Stimulated activated CD8-positive, alpha-beta memory T cell treated with anti-CD3 and anti-CD28 coated beads, Interleukin-15, amount 100 ng/mL, for 48 hours (primary cell): ENCODE measurements around the gene GSDME.

Source experiments
- DNase-seq, 2 donors: peaks; one replicate each; pipeline ENCODE4 v3.0.0-alpha.2; 2020; ENCODE audit warnings: low read depth in 2 of 2

The GSDME gene

DNA sequence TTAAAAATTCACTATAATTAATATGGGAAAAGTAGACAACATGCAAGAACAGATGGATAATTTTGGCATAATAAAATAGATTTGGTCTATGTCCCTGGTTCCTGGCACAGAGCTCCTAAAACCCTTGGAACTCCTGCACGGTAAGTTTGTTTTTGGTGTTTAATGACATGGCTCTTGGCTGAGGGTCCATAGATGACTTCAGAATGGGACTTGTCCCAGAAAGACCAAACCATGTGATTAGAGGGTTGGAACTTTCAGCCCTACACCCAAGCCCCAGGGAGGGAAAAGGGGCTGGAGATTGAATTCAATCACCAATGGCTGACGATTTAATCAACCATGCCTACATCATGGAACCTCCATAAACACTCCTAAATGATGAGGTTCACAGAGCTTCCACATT is 12.6 kb upstream of the GSDME start:
- no peak for DNase-seq

DNA sequence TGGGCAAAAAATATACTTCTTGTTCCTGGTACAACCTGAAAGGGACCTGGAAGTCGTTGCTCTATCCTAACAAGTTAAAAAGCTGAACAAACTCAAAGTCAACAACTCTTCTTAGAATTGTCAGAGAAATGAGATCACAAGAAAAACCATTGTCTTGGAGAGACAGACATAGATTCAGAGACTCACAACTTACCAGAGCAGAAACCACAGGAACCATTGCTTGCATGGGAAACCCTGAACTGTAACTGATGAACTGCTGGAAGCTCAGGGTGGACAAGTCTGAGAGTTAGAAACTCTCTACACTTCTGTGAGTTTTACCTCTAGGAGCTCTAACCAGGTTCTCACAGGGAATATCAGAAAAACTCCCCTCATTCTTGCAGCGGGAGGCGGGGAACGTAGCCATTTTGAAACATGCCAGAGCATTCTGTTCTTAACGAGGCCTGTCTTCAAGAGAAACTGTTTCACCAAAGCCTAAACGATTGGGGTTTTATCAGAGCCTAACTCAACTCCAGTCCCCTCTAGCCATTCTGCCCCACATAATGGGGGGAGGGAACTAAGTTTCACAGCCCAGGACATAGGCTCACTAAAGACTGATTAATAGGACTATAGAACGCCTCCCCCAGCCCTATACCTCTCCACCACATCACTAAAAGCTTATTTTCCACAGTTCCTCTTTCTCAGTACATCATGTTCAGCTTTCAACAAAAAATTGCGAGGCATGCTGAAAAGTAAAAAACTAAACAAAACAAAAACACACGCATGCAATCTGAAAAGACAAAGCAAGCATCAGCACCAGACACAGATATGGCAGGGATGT is 12.0 kb upstream of the GSDME start:
- DNase-seq, result no peak

DNA sequence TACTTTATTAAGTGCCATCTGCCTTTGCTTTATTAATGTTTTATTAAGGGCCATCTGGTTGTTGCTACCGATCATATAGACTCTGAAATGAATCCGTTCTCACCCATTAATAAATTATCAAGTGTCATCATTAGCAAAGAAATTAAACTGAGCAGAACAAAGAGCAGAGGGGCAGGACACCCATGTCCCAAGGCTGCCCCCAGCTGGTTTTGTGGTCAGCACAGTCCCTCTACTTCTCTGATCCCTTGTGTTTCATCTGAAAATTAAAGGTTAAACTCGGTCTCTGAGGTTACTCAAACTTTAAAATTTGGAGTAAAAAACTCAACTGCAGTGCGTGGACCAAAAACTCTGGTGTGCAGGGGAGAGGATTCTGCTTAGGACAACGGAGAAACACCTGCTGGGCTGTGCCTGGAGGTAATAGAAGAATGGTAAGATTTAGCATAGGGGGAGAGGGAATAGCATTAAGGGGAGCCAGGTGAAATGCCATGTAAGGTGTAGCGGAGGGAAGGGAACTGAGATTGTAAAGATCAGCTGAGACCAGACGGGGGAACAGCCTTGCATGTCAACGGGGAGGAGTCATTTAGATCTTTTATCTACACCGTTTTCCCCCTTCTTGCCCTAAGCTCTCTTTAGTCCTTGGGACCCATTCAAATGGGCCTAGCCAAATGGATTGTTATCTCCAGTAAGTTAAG is 10.8 kb upstream of the GSDME start:
- DNase-seq, result no peak

DNA sequence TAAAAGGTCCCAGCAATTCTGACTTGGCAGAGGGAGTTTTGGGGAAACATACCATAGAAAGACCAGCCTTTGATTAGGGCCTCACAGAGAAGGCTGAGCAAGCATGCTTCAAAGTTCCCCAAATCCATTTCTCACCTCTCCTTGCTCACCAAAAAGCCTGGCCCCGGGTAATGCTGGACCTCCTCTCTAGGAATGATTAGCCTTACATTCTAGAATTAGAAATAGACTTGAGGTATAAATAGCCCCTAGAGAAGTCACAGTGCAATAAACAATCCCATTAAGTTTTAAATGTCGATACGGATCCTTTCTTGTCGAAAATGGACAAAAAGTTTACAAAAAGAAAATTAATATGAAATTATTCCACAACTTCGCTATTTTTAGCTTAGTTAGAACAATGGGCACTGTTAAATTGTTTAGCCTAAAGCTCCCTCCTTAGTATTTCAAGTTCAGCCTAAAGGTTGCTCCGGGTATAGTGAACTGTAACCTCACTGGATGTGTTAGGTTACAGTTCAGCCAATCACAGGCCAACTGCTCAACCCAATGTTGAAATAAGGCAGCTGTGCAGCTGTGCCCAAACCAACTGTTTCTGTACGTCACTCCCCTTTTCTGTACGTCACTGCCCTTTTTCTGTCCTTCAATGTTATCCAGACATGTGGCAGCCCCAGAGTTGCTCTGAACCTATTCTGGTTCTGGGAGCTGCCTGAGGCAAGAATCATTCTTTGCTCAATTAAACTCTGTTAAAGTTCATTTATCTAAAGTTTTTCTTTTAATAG is 7.9 kb upstream of the GSDME start:
- DNase-seq, result no peak

DNA sequence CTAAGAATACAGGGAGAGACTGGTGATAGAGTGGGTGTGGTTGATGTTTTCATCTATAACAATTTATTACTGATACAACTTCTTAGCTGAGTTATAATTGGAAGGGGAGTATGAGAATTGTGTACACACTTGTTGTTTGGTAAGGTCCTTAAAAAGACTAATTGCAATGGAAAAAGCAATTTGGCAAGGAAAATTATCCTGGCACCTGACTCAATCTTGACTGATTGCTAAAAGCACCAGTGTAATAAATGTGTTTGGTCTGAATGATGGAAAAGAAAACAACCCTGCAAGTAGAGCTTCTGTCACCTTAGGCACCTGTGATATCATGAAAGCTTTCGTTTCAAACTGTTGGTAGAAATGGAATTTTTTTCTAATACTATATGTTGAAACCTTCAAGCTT is 6.7 kb upstream of the GSDME start:
- no peak for DNase-seq

DNA sequence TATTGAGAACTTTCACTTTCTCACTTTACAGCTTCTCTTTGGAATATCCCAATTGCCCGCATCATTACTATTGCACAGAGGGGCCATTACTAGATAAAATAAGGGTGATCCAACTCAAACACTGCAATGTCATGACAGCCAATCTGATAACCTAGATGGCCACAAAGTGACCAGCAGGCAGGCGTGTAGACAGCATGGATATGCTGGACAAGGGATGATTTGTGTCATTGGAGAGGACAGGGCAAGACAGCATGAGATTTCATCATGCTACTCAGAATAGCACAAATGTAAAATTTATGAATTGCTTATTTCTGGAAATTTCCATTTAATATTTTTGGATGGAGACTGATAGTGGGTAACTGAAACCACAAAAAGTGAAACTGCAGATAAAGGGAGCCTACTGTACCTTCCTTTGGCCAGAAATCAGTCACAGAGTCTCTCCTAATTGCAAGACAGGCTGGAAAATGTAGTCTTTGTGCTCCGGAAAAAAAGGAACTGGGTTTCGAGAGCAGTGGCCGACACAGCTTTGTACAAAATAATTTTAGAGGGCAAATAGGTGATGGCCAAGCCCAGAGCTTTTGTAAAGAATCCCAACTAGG is 6.1 kb upstream of the GSDME start:
- no peak for DNase-seq

DNA sequence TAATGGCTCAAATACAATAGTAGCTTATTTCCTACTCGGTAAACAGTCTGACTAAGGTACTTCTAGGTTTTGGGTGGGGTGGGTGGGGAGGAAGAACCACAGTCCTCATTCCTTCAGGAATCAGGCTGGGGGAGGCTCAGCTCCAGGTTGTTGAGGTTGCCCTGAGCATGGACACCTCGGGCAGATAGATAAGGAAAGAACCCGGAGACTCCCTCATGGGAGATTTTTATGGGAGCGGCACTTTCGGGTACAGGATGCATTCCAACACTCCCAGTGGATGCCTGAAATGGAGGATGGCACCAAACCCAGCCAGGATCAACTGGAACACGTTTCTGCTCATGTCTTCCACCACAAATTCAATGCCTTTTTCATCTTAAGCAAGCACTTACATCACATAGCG is 5.5 kb upstream of the GSDME start:
- DNase-seq, result no peak

DNA sequence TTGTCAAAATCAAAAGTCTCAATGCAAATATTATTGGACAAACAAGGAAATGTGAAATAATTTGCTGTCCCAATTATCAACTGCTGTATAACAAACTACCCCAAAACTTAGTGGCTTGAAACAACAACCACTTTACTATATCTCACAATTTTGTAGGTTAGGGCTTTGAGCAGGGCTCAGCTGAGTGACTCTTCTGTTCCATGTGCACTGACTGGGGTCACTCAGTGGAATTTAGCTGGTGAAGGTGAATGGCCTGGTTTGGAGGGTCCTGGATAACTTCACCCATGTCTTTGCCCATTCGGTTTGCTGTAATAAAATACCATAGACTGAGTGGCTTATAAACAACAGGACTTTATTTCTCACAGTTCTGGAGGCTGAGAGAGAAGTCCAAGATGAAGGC is 3.7 kb upstream of the GSDME start:
- DNase-seq, result no peak

DNA sequence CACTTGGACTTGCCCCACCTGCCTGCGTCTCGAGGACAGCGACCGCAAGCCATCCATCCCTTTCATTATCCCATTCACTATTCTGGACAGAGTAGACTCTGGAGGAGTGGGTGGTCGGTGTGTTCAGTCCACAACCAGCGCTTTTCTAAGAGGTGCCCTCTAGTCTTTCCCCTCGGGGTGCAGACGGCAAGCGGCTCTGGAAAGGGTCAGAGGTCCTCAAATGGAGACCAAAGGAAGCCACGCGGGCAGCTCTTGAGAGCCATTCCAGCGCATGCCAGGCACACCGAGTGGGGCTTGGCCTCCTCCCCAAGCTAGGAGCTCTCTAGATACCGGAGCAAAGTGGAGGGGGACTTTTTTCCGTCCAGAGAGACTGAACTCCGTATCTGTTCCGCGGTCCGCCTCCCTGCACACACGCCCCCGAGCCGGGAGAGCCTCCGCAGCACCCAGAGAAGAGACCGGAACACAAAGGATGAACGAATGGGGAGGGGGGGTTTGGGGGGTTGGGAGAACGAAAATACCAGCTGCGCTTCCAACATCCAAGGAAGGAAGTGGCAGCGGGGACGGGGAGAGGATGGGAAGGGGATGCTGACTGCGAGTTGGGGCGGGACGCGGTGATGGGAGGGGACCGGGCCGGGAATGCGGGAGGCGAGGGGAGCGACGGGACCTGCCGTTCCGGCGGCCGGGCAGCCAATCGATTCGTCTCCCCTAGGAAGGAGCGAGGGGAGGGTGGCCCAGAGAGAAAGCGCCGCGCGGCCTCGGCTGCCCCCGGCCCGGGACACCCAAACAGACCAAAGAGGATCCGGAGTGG is 515 bp downstream of the GSDME start:
- no peak for DNase-seq

DNA sequence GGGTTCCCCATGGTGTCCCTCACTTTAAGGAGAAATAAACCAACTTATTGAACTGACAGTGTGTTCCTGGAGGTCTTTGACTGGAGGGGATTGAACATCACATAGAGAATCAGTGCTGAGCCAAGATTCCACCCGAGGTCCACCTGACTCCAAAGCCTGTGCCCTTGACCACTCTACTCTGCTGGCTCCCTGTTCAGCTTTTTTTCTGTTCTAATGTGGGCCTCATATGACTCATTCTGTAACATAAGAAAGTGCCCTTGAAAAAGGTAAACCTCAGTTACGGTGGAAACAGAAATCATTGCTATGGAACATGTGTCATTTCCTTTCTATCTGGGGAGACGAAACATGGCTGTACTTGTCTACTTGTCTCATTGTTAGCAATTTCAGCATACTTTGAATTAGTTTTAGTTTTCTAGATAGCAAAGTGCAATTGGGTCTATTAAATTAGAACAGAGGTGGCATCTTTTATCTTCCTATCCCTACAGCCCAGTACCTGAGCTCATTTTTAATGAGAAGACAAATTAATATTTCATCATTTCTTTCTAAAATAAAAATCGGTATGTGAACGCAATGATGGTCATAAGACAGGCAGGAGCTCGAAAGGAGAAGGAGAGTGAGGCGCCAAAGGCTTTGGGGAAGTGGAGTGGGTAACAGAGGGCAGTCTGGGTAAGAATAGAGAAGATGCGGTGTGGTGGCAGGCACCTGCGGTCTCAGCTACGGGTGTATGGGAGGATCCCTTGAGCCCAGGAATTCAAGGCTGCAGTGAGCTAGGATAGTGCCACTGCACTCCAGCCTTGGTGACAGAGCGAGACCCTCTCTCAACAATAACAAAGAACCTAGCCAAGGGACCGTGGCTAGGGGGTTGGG is 1.5 kb downstream of the GSDME start:
- DNase-seq, result no peak

DNA sequence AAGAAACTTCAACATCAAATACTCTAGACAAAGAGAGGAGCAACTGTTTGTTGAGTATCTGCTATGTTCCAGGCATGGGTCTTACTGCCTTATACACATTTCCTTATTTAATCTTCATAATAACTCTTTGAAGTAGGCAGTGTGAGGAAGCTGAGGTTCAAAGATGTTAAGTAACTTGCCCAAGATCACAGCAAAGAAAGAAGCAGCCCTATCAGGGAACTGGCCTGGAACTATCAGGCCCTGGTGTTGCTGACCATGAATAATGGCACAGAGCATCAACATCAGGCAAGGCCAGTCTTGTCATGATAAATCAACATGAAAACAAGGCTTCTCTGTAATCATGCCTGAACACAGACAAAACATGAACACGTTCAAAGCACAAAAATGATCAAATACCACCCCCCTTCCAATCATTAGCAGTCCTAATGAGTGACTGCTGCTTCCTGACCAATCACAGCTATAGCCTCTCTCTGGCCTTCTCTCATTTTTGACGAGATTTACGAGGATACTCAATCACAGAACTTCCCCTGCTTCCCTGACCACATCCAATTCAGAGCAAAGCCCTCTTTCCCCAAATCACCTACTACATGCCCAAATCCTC is 2.3 kb downstream of the GSDME start:
- no peak for DNase-seq

DNA sequence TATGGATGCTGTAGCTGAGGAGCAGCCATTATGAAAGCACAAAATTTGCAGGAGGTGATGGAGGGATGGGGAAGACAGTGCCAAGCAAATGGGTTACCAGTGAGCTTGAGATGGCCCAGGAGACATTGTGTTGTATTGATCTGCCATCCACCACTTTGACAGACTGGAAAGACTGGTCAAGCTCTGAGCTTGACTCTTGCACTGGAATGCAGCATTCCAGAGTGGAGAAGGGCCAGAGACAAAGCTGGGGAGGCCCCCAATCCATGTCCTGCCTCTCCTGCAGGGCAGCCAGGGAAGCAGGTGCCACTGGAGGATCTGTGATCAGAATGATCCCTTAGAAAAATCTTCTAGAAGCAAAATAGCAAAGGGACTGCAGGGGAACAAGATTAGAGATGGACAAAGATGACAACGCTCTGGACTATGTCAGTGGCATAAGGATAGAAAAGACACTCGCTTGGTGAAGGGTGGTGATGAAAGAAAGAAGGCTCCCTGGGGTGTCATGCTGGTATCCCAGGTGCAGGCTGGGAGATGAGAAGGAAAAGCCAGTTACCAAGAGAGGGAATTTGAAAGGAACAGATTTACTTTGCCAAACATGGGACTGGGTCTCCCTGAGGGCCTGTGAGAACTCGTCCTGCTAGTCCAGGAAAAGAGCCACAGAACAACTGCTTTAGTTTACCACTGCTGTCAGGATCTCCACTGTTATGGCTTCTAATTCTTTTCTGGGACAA is 5.0 kb downstream of the GSDME start:
- DNase-seq, result no peak

DNA sequence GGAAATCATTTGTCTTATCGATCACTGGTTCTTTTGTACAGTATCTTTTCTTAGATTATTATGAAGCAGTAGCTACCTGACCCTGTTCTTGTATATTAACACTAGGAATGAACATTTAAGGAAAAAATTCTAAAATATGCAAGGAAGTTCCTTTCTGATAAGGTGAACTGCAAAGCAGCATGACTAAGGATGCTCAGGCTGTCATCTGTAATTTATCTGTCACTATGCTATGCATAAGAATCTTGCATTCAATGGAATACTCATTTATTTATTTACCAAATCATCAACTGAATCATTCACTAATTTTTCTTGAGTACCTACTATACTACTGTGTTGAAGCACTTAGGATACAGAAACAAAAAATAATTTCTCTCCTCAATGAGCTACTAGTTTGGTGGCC is 5.8 kb downstream of the GSDME start:
- DNase-seq, result no peak

DNA sequence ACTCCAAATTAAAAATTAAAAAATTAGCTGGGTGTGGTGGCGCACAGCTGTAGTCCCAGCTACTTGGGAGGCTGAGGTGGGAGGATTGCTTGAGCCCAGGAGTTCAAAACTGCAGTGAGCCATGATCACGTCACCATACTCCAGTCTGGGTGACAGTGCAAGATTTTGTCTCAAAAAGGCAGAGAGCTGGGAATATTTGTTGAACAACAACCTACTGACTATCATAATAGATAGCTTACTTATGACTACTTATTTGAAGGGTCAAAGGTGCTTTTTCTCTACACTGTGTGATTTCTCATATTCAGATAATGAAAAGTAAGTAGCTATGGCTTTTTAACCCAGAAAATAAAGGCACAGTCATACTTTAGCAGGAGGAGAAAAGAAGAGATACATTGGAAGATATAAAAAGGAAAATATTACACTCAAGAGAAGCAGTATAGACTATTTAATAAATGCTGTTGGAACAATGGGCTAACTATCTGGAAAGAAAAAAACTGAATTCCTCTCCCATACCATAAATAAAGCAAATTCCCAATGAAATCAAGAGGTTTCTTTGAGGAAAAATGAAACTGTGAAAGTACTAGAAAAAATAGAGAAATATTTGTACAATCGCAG is 6.7 kb downstream of the GSDME start:
- no peak for DNase-seq

DNA sequence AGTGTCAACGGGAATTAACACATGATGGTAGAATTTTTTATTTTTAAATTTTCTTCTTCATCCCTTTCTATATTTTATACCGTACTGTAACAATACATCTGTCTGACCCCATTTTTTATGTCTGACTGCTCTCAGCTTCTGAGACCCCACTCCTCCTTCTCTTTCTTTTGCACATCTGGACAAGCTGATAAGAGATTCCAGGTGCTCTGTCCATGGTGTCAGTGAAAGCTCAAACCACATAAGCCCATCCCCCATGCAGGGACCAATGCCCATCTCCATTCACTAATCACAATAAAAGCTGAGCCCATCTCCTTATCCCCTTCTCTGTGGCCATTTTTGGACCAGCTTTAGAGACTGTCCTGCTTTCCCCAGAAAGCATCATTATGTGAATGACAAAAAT is 8.7 kb downstream of the GSDME start:
- no peak for DNase-seq

DNA sequence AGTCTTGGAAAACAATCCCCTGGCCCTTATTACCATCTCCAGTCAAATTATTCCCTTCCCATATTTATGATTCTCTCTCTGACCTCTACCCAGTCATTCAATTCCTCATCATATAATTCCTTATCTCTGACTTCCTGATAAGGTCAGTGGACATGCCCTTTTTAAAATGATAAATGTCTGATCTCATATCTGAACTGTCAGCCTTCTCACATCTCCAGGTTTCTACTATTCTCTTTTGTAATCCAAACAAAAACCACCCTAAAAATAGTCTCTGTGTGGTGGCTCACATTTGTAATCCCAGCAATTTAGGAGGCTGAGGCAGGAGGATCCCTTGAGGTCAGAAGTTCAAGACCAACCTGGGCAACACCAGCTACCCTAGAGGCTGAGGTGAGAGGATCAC is 11.9 kb downstream of the GSDME start:
- DNase-seq, result no peak

DNA sequence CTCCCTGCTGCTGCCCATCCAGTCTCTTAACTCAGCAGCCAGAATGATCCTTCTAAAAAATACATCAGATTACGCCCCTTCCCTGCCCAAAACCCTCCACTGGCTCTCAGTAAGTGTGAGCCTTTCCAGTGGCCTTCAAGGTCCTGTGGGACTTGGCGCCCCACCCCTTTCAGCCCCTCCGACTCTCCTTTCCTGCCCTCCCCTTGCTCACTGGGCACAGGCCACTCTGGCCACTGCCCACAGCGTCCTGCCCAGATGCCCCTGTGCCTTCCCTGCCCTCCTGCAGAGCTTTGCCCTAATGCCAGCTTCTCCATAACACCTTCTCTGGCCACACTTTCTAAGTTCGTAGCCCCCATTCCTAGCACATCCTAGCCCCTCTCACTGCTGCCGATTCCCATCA is 13.8 kb downstream of the GSDME start:
- DNase-seq, result no peak

DNA sequence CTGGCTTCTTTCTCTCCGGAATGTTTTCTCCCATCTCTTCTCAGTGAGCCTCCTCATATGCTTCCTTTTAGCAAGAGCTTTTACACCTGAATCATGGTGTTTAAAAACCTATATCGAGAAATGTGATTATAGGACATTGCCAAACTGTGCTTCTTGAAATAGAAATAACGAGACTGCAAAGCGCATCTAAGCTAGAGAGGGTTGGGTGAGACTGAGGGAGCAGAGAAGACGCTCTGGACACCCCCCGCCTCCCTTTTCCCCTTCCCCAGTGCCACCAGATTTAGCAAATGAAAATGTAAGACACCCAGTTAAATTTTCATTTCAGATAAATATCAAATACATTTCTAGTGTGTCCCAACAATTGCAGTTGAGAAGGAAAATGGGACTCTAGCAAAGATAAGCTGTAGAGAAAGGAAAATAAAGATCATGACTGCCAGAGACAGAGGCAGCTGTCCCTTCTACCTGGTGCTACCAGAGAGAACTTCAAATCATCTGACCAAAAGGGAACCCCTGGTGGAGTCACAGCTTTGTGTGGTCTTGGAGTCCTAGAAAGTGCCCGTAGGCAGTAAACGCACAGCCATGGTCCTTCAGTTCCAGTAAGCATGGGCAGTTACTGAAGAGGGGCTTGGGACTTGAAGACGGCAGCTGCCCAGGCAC is 14.6 kb downstream of the GSDME start:
- DNase-seq, result no peak
